Left colon (tissue), 2 donors: Measurements from ENCODE around the gene LZTS3. TPM values are rescaled to one million over a fixed set of nuclear protein-coding genes. Genes with fewer than 3 reads are reported as not detected.
"Not testable (repeated sequence)": the region's sequence is repeated elsewhere in the genome, so short reads cannot be mapped to it uniquely, and the experiment has no call there.

Experiments used
- ATAC-seq: fragments of 200-7000 bp; cut with Tn5 transposase; one replicate; pipeline ENCODE4 v1.9.1; 2020; ENCODE audit warnings: mild to moderate bottlenecking, moderate library complexity
- DNase-seq, 2 donors: peaks; one replicate each; pipeline ENCODE4 v3.0.0-alpha.2; 2020
- intact Hi-C, 2 donors: fragments of 100-400 bp; cut with DNase I in 1 of 2; cut with micrococcal nuclease in 1 of 2; formaldehyde crosslinking; loops; one replicate each; pipeline versions ENCODE4 v1.11.2 to v1.14.0; 2022; cut with DNase I, micrococcal nuclease
- total RNA-seq, 2 donors: library from RNA; stranded (reverse); fragmentation: NEBNext Ultra II Directional; extraction: Animal tissue kit (Norgen Biotek cat#: 25700); gene quantifications; one replicate each; pipeline ENCODE4 v1.2.1, GENCODE V29; 2021
- donor health status: DM: no; HTN: no; CAD: no.
- donor health status: DM: yes; HTN: yes; CAD: no.

The LZTS3 gene
- total RNA-seq, 2 donors from 2014 or later: 5.5 to 10.9 TPM

DNA sequence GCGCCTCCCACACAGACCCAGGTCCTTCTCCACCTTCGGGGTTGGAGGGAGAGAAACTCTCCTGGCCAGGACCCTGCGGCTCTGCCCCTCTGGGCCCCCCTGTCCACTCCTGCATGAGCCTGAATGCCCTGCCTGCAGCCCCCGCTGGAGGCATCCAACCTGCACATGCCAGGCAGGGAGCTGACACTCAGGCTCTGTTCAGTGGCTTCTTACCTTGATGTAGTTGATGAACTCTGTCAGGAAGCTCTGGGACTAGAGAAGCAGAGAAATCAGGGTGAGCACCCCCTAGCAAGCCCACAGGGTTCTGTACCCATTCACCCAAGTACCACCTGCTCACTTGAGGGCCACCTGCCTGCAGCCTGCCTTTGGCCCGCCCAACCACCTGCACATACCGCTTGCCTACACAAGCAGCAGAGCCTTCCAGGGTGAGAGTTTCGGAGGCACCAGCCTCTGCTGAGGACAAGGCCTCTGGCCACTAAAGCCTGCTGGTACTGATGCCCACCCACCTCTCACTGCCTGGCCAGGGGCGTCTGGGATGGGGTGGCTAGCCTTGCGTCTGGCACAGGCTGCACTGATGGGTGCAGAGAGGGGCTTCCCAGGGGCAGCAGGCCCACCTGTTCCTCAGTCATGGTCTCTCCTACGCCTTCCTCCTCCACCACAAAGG lies 21.4 kb upstream of the LZTS3 start:
- ATAC-seq: no peak
- intact Hi-C loops: no loop called here

DNA sequence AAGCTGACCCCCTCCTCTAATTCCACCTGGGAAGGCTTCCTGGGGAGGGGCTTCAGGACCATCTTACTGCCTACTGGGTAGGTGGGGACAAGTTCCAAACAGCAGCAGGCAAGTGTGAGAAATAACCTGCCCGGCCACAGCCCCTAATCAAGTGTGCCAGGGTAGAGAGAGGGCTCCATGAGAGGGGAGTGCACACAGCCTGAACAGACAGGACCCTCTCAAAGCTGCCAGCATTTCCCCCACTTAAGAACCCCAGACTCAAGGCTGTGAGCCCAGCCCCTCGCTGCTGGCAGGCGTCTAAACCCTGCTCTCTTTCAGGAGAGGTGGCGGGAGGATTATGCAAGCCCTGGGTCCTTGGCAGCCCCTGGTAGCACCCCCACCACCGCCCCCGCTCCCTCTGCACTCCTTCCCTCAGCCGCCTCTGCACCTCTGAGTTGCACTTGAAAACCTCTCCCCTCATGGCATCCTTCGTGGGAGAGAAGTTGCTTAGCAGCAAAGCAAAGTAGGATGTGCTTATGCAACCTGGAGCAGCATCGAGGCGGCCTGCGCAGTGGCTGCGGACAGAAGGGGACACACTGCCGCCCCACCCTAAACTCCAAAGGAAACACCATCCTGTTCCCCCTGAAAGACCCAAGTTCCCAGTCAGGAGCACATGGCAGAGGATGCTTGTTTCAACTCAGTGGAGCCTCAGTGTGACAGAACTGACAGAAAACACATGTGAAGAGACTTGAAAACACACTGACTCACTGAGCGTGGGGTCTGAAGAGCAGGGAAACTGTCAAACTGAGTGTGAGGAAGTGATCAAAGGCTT lies 20.7 kb upstream of the LZTS3 start:
- intact Hi-C loops: no loop called here
- DNase-seq: no peak
- ATAC-seq: no peak

More for the DNA sequence above, 21.4 kb upstream of the LZTS3 start:
- no peak for DNase-seq

DNA sequence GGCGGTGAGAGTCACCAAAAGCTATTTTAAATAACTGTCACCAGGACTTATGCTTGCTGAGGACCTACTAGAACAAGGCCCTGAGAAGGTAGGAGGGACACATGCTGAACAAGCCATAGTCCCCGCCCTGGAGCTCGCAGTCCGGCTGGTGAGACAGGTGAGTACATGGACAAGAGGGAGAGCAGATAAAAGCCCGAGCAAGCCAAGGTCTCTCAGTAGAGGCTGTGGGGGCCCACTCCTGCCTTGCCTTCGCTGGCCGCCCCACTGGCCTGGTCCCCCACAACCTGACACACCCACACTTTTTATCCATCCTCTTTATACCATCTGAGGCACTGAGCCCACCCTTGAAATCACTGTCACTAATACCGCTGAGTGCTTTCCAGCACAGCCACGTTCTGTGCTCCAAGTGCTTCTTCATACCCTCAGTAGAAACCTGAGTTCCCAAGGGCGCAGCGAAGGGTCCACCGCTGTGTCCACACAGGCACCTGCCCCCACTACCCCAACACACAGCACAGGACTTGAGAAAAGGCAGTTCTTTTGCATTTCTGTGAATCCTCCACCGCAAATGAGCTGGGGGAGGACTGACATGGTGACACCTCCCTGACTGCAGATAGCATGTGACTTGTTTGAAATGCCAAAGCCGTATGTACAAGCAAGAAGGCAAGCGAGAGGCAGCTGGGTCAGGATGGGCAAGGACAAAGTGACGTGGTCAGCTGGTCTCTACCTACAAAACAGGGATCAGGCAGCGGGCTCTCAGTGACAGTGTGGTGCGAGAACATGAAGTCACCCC lies 19.1 kb upstream of the LZTS3 start:
- intact Hi-C loops: no loop called here
- no peak for ATAC-seq
- no peak for DNase-seq

DNA sequence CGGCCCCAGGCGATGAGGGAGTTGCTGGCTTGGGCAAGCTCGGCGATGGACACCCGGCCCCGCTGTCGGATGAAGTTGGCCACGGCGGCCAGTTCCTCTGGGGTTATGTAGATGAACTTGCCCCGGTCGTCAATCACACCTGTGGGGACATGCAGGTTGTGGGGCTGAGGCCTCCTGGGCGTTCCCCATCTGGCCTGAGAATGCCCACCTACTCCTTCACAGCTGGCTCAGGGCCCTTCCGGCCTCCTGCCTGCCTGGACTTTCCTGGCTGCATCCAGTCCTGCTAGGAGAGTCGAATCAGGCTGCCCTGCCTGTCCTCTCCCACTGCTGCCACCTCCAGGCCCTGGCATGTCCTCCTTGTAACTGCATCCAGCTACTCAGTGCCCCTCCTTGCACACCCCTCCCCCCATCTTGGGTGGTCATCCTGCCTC lies 17.3 kb upstream of the LZTS3 start:
- DNase-seq: no peak
- no peak for ATAC-seq
- intact Hi-C loops: no loop called here

DNA sequence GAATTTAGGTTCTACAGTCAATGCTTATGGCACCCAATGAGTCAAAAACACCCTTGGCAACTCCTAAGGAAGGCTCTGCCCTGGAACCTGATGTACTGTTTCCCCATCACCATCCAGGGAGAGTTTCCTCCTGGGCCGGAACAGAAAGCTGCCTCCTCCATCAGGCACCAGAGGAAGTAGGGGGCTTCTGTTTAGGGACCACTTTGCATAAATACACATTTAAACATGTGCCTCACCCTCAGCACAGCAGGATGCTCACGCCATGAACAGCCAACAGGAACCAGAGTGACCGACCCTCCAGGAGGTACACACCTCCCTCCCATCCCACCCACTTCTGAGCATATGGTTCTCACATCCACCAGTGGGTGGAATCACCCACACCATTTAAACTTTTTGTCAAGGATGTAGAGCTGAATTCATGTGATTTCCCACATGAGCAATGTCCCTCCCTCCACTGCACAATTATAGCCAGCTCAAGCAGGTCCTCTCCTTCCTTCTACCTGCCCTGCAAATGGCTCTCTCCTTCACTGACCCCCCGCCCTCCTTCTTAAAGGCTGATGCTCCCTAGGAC lies 16.3 kb upstream of the LZTS3 start:
- no peak for ATAC-seq

DNA sequence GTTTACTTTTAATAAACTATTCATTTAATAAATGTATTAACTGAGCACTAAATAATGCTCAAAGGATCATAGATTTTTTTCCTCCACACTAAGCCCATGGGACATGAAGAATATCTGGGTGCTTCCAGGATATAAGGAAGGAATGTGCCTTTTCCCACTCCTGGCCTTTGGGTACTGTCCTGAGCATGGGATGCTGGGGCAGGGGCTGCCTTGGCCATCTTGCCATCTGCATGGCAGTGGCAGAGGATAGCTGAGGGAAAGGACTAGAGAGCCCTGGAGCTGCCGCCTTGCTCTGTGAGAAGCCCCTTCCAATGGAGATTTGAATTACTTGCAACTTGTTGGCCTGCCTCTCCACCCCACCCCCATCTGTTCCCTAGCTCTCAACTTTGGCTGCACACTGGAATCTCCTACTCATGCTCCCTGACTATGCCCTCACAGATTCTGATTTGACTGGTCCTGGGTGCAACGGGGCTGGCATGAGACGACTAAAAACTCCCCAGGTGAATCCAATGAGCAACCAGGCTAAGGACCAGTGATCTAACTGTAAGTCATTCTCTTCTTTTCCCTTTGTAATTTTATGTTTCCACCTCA lies 15.6 kb upstream of the LZTS3 start:
- intact Hi-C loops: no loop called here
- DNase-seq (no peak), ATAC-seq (no peak)

More for the DNA sequence above, 16.3 kb upstream of the LZTS3 start:
- no peak for DNase-seq
- intact Hi-C loops: no loop called here

DNA sequence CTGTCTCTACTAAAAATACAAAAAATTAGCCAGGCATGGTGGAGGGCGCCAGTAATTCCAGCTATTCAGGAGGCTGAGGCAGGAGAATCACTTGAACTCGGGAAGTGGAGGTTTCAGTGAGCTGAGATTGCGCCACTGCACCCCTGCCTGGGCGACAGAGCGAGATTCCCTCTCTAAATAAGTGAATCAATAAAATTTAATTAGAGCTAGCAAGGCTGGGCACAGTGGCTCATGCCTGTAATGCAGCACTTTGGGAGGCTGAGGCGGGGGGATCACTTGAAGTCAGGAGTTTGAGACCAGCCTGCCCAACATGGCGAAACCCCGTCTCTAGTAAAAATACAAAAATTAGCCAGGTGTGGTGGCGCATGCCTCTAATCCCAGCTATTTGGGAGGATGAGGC lies 14.5 kb upstream of the LZTS3 start:
- DNase-seq, ATAC-seq, intact Hi-C loops: not testable (repeated sequence)

DNA sequence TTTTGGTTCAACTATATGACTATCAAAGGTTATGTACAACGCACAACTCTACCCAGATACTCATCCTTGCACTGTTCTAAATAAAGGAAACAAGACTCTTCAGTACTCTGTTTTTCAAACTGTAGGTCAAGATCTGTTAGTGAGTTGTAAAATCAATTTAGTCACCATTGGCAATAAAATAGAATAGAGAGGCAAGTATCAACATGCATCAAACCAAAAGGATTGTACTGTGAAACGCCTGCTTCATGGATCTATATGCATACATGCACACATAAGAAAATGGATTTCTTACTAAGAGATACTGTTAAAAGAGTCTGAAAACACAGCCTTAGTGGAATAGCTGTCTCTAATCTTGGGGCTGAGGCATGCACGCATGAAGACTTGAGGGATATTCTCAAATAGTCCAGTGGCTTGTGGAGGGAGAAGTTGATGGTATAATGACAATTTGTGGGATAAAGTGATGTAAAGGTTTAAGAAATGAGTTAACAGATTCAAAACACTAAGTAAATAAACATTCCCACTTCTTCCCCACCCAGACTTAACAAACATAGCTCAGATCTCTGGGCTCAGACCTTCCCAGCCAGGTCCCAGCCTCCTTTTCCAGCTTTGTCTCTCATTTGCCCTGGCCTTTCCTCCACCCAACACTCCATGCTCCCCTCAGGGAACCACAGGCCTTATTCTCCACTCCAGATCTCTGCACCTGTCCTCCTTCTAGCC lies 10.7 kb upstream of the LZTS3 start:
- ATAC-seq: no peak
- no peak for DNase-seq
- intact Hi-C loops: no loop called here

DNA sequence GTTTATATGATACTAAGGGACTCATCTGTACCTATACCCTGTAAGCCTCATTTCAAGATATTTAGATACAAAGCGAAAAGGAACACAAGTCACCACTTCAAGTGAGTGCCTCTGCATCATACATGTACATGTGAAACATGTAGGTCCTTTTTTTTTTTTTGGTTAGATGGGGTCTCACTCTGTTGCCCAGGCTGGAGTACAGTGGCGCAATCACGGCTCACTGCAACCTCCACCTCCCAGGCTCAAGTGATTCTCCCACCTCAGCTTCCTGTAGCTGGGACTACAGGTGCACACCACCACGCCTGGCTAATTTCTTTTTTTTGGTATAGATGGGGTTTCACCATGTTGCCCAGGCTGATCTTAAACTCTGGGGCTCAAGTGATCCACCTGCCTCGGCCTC lies 9.1 kb upstream of the LZTS3 start:
- intact Hi-C loops, DNase-seq, ATAC-seq: not testable (repeated sequence)

DNA sequence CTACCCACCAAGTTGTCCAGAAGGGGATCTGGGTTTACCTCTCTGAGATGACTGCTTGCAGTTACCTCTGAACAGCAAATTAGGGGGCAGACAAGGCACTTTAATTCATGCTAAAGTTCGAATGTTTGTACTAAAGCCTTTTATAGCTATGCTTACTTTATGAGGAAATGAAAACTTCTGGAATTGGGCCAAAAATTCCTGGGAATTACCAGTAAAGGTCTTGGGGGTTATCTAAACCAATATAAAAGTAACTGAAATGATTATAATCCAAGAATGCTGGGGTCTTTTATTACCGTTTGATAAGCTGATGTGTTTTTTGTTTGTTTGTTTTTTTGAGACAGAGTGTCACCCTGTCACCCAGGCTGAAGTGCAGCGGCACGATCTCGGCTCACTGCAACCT lies 7.9 kb upstream of the LZTS3 start:
- peak; percentile 86 for ATAC-seq
- intact Hi-C loops: no loop called here
- no peak for DNase-seq

DNA sequence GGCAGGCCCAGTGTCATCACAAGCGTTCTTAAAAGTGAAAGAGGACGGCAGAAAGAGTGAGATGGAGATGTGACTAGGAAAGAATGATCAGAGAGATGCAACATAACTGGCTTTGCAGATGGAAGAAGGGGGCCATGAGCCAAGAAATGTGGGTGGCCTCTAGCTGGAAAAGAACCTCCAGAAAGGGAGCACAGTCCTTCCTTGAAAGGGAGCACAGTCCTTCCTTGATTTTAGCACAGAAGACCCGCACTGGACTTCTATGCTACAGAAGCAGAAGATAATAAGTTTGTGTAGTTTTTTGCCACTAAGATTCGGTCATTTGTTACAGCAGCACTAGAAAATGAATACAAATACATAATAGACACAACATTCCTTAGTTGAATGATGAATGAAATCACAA lies 7.0 kb upstream of the LZTS3 start:
- ATAC-seq (no peak), DNase-seq (no peak)
- intact Hi-C loops: no loop called here

DNA sequence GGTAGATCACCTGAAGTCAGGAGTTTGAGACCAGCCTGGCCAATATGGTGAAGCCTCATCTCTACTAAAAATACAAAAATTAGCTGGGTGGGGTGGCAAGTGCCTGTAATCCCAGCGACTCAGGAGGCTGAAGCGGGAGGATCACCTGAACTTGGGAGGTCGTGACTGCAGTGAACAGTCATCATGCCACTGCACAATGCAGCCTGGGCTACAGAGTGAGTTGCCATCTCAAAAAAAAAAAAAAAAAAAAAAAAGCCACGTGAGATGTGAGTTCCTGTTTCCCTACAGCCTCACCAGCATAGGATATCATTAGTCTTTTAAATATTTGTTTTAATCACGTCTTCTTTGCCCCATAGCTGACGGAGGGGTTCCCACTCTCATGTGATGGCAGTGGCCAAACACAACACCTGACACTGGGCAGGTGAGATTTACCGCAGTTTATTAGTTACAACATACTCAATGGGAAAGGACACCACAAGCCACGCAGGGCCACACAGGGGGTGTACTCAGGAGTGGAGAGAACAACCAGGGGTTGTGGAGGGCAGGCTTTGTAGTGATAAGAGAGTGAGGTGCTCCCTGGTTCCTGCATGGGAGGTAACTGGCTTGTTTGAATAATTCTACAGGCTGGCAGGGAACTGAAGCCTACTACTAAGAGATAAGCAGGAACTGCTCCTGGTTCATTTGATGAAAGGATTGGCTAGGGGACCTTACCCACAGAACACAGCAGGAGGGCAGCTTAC lies 4.6 kb upstream of the LZTS3 start:
- ATAC-seq (no peak), DNase-seq (no peak)
- intact Hi-C loops: no loop called here

DNA sequence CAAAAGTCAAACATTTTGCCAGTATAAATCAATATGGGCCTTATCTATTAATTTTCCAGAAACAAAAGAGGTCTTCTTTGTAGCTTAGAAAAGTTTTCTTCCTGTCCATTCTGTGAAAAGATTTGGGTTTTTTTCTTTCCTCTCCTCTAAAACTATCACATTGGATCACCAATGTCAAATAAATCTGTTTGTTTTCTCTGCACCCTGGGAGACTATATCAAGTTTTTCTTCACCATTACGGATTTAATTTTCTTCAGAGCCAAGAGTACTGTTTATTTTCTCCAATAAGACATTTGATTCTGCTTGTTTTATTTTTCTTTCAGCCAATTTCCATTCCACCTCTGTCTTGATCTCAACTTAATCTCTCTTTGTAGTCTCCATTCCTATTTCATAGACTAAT lies 1.9 kb upstream of the LZTS3 start:
- no peak for DNase-seq
- ATAC-seq: no peak
- intact Hi-C loops: no loop called here

DNA sequence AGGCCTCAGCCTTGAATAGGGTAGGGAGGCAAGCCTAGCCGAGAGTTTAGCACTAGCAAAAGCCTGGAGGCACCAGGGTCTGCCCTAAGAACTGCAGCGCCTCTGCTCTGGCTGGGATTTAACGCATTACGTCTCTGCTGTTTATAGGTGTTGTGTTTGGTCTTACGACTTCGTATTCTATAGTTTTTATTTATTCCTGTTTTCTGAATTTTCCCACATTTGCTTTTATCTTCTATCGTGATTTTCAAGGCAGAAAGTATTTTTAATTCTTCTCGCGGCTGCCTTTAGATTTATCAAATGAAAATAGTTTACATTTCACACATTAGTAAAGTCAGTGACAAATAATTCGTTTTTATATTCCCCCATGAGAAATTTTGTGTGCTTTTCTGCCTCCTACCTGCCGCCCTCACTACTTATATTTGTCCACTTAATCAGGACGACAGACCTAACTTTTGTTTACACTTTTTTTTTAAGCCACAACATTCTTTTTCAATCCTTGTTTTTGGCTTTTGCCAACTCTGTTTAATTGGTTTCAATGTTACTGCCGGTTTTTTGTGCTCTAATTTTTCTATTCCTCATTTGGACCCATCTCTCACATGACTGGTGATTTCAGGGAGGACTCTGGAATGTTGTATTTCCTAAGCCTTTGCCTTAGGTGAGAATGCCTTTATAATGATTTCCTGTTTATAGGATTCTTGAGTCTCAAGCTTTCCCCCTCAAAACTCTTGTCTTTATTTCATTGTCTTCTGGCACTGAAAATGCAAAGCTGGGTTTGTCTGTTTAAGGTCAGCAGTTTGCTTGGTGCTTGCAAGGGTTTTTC lies 1.3 kb upstream of the LZTS3 start:
- intact Hi-C loops: no loop called here
- DNase-seq: no peak
- ATAC-seq: no peak

DNA sequence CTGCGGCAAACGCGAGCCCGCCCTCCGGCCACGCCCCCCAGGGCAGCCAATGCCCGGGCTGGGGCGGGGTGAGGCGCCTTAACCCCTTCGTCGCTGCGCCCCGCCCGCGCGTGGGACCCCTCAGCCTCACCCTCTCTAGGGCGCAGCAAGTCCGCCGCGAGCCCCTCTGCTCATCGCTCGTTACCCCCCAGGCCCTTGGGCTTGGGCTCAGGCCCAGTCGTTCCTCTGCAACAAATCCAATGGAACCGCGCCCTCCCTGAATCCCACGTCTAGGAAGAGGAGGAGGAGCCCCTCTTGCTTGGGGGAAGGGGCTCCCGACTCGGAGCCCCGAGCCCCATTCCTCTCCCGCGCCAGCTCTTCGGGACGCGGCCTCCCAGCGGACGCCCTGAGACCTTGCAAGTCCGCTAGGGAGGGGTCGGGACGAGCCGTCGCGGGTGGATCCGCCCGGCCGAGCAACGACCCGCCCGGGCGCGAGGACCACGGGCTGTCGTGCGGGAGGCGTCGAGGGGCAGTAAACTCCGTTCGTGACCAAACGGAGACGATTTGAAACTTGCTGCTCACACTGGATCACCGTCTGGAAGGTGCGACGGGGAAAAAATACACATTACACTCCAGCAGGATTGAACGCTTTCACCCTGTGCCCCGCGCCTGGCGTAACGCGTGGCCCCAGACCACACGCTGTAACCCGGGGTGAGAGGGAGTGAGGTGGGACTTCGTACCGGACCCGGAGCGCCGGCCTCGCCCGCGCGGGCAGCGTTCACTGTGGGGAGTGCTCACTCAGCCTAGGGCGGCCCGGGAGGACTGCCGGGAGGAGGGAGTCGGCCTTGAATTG lies 477 bp upstream of the LZTS3 start:
- intact Hi-C loops: no loop called here
- DNase-seq (peak; percentile 84 to 94), ATAC-seq (peak; percentile 92)
